ELR (cell line): ENCODE results near the gene CLIP4.

Source experiments
- DNase-seq: peaks from one replicate; pipeline ENCODE4 v3.0.0-alpha.2; 2015; ENCODE audit warnings: low read depth

CLIP4 gene, protein sequence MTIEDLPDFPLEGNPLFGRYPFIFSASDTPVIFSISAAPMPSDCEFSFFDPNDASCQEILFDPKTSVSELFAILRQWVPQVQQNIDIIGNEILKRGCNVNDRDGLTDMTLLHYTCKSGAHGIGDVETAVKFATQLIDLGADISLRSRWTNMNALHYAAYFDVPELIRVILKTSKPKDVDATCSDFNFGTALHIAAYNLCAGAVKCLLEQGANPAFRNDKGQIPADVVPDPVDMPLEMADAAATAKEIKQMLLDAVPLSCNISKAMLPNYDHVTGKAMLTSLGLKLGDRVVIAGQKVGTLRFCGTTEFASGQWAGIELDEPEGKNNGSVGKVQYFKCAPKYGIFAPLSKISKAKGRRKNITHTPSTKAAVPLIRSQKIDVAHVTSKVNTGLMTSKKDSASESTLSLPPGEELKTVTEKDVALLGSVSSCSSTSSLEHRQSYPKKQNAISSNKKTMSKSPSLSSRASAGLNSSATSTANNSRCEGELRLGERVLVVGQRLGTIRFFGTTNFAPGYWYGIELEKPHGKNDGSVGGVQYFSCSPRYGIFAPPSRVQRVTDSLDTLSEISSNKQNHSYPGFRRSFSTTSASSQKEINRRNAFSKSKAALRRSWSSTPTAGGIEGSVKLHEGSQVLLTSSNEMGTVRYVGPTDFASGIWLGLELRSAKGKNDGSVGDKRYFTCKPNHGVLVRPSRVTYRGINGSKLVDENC

DNA sequence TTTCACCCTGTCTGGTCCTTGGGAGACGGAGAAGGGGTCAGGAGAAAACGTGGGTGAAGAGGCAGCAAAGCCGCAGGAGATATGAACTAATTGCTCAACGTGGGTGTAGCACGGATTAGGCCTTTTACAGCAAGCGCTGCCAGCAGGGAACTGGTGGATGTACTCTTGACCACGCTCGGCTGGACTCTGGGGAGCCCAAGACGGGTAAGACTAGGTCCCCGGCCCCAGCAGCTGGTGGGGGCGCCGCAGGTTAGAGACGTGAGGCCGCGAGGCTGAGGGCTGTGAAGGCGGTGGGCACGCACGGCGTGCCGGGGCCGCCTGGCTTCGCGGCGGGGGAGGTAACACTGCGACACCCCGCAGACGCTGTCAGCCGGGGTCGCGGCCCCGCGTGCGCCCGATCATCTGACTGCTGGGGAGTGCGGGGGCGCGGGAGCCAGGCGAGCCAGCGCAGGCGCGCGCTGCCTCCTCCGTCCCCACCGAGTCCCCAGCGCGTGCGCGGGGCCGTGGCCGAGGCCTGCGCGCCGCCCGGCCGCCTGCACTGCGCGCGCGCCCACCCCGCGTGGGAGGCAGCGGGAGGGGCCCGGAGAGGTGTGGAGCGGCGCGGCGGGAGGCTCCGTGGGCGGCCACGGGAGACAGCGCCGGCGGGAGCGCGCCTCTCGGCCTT lies at the start of gene CLIP4:
Gene CLIP4, plus strand, starts transcription at position 470 of the 664 bp plus-strand sequence. CDS start 5,974 bp downstream, outside the sequence.
- DNase-seq = peak; percentile 63

DNA sequence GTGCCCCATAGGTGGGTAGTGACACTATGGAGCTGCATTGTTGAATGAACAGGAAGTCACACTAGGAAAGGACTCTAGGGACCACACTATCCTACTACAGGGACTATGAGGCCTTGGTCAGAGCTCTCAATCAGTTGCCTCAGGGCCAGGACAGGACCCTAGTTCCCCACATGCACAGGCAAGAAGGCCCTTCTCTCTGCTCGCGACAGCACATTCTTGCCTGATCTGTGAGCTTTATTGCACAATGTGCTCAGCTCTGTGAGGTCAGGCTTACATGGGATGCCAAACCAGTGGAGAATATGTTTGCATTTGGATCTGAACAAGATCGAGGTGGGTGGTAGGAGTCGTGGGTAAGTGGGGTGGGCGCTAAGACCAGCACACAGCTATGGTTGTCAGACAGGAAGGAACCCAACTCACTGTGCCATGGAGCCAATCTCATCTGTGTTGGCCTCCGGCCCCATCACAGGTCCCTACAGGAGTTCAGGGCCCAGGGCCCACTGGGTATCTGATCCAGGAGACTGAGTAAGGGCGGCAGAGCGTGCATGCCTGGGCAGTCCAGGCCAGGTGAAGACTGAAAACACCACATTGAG lies 48.8 kb upstream of the CLIP4 start:
- no peak for DNase-seq

DNA sequence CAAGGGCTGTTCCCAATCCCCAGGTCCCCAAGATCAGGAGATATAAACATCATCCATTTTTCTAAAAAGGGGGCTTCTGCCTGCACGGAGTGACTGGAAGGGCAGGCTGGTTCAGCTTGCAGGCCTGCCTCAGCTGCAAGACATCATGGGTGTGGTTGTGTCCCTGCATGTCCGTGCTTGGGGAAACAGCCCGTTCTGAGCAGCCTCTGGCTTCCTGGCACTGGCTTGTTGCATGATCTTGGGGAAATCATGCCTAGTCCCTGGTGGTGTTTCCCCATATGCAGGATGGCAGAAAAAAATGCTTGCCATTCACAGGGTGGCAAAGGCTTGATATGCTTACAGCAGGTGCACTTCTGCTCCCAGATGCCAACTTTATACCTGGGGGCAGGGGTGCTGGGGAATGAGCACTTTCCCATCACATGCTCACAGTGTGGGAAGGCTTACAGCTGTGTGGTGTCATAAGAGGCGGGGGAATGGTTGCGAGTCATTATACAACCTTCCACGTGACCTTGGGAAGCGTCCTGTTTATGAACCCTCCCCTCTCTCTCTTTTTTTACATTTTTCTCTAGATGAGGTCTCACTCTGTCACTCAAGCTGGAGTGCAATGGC lies 48.1 kb upstream of the CLIP4 start:
- peak; percentile 32 for DNase-seq

DNA sequence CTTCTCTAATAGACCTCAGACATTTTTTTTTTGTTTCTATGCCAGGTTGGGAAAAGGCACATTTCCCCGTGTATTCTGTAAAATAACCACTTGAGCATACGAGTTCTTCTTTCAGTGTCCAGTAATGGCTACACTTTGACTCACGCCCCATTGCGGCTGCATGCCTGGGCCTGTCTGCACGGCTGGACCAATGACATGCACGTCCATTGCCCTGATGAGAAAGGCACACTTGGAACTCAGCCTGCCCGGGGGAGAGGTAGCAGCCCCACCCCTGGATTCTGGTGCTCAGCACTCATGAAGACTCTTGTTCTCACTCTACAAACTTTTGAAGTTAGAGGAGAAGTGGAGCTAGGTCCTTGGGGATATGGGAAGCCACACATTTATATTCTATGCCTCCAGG lies 46.7 kb upstream of the CLIP4 start:
- no peak for DNase-seq

DNA sequence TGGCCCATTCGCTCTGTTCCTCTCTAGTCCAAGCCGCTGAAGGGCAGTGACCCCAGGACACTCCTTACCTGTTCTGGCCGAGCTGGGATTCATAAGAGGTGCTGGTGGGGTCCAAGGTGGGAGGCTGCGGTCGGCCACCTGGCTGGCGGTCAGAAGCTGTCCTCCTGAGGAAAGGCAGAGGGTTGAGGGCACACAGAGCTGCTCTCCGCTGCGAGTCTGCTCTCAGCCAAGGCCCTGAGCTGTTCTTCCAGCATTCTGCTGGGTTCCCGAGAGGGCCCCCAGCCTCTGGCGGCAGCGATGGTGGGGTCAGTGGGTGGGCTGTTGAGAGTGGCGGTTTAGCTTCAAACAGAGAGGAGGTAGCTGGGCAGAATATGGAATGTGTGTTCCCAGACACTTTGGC lies 44.7 kb upstream of the CLIP4 start:
- DNase-seq = no peak

GRCh38 chr2:29071032-29071975 lies 43.9 kb upstream of the CLIP4 start:
- DNase-seq = no peak

DNA sequence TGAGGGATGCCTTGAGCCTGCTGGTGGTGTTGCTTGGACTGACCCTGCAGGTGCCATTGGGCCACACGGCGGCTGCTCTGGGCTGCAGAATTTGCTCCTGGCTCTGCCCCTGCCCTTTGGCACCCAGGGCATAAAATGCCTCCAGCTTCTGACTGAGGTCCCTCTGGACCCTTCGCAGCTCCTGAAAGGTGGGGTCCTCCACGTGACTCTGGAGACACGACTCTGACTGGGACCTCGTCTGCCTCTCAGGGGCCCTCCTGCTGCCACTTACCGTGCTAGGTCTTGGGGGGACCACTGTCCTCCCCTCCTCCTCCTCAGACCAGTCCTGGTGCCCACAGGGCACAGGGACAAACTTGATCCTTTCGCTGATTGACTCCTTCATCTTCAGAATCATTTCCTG lies 43.0 kb upstream of the CLIP4 start:
- DNase-seq = no peak

GRCh38 chr2:29072971-29073725 lies 42.1 kb upstream of the CLIP4 start:
- no peak for DNase-seq

GRCh38 chr2:29073933-29074332 lies 41.3 kb upstream of the CLIP4 start:
- DNase-seq = no peak

- DNase-seq = no peak
Measured at GRCh38 chr2:29074411-29074810, 40.8 kb upstream of the CLIP4 start, which contains the start of gene PCARE. Gene PCARE (minus strand): TSS chr2:29074523. CDS start chr2:29074261, 262 bp downstream.

GRCh38 chr2:29075894-29076705 lies 39.1 kb upstream of the CLIP4 start:
- peak; percentile 89 for DNase-seq

DNA sequence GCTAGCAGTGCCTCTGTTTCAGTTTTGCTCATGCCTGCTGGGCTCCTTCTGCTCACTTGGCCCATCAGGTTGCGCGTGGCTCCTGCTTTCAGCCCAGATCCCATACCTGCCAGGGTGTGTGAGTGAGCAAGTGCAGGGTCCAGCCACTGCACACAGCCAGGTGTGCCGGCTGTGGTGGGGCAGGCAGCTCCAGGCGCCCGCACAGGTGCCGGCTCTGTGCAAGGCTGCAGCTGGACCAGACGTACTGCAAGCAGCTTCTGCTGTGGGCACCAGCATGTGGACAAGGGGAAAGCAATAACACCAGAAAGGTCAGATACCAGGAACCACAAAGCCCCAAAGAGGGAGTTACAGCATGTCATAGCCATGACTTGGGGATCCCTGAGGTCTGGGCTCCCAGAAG lies 35.3 kb upstream of the CLIP4 start:
- no peak for DNase-seq

DNA sequence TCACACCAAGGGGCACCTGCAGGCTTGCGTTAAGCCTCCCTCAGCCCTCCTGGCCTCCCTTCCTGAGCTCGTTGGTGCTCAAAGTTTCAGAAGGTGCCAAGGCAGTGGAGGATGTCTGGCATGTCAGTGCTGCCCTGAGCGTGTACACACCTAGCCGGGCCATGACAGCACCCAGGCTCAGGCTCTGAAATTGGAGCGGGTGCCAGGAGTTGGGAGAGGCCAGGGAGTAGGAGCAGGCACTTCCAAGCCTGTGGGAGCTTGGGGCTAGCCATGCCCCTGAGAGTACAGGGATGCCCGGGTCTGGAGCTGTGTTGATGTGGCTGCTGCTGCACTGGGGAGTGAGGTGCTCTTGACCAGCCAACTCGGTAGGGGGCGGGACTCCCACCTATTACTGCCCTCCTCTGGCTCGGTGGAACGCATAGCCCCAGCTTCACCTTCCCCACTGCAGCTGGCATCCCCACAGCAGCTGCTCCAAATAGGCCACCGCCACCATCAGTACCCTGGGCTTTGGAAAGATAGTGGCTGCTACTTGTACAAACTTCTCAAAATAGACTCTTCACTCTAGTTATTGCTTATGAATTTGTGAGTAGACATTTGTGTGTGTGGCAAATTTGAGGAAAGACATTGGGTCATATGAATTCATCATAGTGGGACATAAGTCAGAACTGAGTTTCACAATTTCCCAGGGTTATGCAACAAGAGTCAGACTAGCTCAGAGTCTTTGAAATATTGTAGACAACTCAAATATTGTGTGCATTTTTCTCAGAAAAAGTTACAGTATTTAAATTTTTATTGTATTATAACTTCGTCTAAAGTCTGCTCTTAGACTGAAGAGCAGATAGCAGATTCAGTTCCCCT lies 34.1 kb upstream of the CLIP4 start:
- no peak for DNase-seq

GRCh38 chr2:29082804-29083495 lies 32.3 kb upstream of the CLIP4 start:
- no peak for DNase-seq

DNA sequence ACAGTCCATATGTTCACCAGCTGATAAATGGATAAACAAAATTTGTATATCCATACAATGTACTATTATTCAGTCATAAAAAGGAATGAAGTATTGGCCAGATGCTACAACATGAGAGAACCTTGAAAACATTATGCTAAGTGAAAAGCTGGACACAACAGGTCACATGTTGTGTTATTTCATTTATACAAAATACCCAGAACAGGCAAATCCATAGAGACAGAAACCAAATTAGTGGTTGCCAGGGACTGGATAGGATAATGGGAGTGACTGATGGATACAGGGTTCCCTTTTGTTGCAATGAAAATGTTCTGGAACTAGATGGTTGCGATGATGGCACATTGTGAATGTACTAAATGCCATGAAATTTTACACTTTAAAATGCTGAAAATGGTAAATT lies 30.7 kb upstream of the CLIP4 start:
- DNase-seq = no peak

DNA sequence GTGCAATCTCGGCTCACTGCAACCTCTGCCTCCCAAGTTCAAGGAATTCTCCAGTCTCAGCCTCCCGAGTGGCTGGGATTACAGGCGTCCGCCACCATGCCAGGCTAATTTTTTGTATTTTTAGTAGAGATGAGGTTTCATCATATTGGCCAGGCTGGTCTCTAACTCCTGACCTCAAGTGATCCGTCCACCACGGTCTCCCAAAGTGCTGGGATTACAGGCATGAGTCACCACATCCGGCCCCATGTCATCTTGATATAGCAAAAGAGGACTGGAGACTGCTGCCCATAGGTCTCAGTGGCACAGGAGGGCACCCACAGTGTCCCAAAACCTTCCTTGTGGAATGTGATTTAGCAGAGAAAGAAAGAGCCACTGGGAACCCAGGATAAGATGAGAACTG lies 24.9 kb upstream of the CLIP4 start:
- peak; percentile 62 for DNase-seq

GRCh38 chr2:29096969-29097368 lies 18.2 kb upstream of the CLIP4 start:
- no peak for DNase-seq

DNA sequence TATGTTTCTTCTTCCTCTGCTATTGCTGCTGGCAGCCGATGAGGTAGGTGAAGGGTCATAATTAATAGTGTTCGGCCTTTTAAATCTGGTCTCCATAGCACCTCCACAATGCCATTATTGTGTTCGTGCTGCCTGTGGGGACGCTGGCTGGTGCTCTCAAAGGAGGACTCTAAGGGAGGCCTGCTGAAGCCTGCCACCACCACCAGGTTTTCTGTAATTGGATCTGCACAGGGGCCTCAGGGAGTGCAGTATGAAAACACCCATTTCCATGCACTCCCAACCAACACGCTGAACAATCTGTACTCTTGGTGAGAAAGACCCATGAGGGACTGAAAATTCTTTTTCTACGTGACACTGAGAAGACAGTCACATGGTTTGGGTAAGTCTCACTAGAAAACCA lies 17.6 kb upstream of the CLIP4 start:
- no peak for DNase-seq
